SIG-M5 treated with dmso at 0.1 percent for 504 hours (cell line): ENCODE measurements around the gene GSTM1.

Experiments
- DNase-seq: peaks from one replicate; lab custom pipeline; 2025; ENCODE audit not compliant: unreplicated experiment; lab: John Stamatoyannopoulos, UW

The GSTM1 gene

DNA sequence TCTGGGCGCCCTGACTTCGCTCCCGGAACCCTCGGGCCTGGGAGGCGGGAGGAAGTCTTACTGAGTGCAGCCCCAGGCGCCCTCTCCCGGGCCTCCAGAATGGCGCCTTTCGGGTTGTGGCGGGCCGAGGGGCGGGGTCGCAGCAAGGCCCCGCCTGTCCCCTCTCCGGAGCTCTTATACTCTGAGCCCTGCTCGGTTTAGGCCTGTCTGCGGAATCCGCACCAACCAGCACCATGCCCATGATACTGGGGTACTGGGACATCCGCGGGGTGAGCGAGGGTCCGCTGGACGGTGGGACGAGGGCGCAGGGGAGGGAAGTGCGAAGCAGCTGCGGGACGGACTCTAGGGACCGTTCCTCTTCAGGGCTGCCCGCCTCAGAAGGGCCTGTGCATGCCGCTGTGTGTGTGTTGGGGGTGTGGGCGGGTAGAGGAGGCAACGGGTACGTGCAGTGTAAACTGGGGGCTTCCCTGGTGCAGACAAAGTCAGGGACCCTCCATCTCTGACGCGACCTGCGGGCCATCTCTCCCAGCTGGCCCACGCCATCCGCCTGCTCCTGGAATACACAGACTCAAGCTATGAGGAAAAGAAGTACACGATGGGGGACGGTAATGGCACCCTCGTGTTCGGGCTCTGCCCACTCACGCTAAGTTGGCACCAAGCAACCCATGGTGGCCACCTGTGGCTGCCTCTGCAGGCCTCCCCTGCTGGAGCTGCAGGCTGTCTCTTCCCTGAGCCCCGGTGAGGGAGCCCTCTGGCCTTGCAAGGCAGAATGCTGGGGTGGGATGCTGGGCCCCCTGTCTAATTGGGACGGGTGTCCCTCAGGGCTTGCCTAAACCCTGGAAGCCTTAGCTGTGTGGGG is at the start of gene GSTM1:
TSS of gene GSTM1 (plus strand) at position 177 of the 859 bp plus-strand sequence. CDS start at position 234, 57 bp downstream.
- DNase-seq, result peak; percentile 36

GRCh38 chr1:109639063-109639840 is 48.4 kb upstream of the GSTM1 start:
- no peak for DNase-seq

DNA sequence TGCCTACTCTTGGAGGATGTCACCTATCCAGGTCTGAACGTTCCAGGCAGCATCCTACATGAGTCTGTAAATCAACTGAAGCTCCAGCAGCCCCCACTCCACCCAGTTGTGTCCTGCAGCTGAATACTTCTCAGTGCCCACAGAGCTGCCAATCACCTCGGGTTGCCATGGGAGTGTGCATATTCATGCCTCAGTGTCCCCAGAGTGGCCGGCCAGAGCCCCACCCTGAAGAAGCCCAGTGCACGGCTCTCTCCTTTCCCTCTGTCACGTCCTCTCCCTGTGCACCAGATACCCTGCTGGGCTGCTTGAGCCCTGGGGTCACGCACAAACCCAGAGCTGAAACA is 47.8 kb upstream of the GSTM1 start:
- no peak for DNase-seq

DNA sequence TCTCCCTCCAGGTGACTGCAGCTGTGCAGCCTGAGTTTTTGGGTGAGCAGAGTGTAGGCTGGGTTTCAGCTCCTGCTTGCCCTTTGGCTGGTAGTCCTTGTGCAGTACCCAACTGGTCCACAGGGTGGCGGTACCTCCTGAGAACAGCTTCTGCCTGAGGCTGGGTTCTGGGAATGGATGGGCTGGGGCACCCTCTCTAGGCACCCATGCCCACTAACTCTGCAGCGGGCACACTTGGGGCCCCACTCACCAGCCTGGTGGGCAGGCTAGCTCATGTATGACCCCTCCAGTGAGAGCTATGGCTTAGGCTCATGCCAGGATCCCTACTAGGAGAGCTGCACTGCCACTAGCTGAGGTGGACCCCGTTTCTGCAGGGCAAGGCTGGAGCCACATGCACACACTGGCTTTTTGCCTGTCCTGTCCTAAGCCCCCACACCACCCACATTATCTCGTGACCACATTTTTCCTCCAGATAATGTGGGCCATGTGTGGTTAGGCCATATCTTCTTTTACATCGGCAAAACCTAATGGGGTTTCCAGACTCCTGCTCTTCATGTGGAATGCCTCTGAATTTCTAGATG is 47.2 kb upstream of the GSTM1 start:
- peak; percentile 58 for DNase-seq

GRCh38 chr1:109641078-109641740 is 46.4 kb upstream of the GSTM1 start:
- DNase-seq, result no peak

DNA sequence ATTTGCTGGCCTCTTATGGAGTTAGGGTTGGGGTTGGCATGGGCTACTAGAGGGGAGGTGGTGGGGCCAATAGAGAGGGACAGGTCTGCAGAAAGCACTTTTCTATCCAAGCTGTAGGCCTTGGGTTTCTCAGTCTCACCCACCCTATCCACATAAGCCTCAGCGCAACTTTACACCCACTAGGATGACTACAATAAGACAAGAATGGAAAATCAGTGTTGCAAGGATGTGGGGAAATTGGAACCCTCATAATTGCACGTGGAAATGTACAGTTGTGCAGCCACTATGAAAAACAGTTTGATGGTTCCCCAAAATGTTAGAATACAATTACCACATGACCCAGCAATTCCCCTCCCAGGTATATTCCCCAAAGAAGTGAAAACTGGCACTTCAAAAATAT is 45.8 kb upstream of the GSTM1 start:
- DNase-seq, result no peak

DNA sequence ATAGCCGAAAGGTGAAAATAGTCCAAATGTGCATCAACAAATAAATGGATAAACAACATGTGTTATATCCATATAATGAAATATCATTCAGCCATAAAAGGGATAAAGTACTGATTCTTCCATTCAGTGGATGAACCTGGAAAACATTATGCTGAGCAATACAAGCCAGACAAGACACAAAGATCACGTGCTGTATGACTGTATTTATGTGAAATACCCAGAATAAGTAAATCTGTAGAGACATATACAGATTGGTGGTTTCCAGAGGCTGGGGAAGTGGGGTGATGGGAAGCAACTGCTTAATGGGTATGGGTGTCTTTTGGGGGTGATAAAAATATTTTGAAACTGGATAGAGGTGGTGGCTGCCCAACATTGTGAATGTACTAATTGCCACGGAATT is 45.0 kb upstream of the GSTM1 start:
- no peak for DNase-seq

GRCh38 chr1:109643385-109644230 is 44.0 kb upstream of the GSTM1 start:
- DNase-seq, result peak; percentile 68

GRCh38 chr1:109644670-109645069 is 42.9 kb upstream of the GSTM1 start:
- DNase-seq, result no peak

DNA sequence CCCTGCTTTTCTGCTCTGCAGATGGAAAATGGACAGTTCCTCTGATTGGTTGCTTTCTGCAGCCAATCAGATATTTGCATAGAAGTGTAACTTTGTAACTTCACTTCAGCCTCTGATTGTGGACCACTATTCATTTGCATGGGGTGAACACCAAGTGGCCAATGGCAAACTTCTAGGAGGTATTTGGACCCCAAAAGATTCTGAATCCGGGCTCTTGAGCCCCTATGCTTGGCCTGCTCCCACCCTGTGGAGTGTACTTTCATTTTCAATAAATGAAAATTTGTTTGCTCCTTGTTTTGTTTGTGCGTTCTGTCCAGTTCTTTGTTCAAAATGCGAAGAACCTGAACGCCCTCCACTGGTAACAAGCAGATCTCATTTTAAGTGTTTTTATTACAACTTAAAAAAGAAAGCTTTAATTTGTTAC is 38.1 kb upstream of the GSTM1 start:
- peak; percentile 30 for DNase-seq

DNA sequence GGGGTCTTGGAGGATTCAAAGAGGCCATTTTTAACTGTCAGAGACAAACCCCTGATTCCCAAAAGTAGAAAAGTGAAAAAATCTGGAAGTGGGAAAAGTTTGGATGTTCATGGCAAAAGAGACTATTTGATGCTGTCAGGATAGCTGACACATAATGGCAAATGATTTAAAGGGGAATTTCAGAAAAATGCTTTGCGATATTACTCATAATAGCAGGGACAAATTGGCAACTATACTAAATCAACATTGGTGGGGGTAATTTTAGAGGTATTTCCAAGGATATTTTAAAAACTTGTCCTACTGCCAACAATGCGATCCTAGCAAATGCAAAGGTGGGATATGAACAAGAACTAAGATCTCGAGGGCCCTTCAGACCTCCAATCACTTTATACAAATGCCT is 37.0 kb upstream of the GSTM1 start:
- no peak for DNase-seq

DNA sequence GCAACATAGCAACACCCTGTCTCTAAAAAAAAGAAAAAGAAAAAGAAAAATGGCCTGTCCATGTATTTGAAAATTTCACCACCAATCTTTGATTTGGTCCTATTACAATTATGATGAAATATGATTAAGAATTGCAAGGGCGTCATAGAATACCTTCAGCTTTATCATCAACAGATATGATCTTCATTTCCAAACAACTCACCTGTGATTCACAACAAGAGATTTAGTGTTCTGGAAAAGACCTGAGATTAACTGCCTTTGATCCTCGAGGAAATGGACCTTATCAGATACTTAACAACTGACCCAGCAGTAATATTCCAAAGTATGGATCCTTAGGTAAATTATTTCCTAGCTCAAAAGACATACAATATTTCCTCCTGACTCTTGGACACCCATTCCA is 35.2 kb upstream of the GSTM1 start:
- no peak for DNase-seq

DNA sequence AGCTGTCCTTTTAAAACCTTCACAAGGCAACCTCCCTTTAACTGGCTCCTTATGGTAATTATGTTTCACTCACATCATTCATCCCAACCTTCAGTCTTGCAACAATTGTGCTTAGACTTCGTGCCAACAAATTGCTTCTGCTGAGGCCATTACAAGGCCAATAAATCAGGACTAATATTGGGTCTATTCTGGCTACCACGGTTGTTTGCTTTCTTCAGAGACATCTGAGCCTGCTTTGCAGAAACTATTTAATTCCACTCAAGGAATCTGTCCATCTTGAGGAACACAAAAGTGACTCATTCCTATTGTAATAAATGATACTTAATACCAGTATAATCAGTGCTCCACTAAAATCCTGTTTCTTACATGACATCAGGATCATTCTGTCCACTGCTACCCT is 34.3 kb upstream of the GSTM1 start:
- DNase-seq, result no peak

DNA sequence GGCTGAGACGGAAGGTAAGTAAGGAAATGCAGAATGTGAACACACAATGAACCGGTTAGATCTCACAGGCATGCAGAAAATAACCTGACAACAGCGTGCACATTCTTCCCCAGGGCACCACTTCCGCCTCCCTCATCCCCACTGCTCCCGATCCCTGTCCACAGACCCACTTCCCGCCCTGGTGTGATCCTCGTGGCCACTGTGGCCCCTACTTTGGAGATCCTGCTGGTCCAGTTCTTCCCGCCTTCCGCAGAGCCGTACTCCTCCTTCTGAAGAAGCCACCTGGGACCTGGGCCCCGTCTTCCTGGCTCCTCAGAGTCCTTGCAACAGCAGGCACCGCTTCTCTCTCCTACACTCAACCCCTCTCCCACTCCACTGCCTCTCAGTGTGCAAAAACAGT is 33.1 kb upstream of the GSTM1 start:
- no peak for DNase-seq

DNA sequence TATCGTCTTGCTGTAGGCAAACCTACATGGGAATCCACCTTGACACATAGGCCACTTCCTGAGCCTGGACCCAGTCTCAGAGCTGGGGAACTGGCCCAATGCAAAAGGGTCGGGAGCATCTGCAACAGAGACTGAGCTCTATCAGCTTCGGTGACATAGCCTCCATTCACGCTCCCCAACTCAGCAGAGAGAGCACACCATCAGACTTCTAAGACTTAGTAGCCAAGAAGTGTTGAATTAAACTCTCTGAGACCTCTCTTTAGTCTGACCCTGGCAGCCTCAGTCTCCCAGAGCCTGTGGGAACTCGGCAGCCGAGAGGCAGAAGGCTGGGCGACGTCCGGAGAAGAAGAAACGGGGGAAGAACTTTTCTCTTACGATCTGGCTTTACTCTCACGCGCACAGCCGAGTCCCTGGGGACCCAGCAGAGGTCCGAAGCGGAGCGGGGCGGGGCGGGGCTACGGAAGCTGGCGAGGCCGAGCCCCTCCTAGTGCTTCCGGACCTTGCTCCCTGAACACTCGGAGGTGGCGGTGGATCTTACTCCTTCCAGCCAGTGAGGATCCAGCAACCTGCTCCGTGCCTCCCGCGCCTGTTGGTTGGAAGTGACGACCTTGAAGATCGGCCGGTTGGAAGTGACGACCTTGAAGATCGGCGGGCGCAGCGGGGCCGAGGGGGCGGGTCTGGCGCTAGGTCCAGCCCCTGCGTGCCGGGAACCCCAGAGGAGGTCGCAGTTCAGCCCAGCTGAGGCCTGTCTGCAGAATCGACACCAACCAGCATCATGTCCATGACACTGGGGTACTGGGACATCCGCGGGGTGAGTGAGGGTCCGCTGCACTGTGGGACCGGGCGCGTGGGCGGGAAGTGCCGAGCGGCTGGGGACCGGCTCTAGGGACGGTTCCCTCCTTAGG is 31.8 kb upstream of the GSTM1 start, which contains the start of gene GSTM4:
TSS of gene GSTM4 (plus strand) at position 485 of the 905 bp plus-strand sequence. CDS start at position 776, 291 bp downstream.
- peak; percentile 63 for DNase-seq

DNA sequence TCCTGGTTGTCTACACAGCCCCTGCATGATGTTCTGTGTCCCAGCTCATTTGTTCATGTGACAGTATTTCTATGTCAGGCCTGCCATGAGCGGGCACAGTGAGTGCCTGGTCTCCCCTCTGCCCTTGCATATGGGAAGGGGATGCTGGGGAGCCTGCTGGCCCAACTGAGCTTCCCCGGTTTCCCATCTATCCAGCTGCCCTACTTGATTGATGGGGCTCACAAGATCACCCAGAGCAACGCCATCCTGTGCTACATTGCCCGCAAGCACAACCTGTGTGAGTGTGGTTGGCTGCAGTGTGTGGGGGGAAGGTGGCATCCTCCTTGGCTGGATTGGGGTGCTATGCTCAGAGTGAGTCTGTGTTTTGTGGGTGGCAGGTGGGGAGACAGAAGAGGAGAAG is 30.2 kb upstream of the GSTM1 start:
- DNase-seq, result no peak

DNA sequence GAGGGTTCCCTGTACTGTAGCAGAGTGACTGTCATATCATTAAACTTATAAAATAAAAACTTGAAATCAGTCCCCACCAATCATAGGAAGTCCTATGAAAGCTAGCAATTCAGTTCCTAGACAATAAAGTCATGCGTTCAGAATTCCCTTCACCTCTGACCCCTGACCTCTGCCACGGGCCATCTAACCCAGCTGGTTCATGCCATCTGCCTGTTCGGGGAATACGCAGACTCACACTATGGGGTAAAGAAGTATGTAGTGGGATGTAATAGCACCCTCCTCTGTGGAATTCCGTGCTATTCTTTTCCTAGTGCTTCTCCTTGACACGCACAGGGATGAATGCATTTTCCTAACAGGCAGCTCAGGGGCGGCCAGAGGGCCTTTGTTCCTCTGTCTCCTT is 29.6 kb upstream of the GSTM1 start:
- no peak for DNase-seq

GRCh38 chr1:109658533-109659042 is 29.0 kb upstream of the GSTM1 start:
- DNase-seq, result no peak

GRCh38 chr1:109659145-109659544 is 28.5 kb upstream of the GSTM1 start:
- DNase-seq, result no peak
